ENCODE measurements around the gene NPIPB2. TPM values are rescaled to one million over a fixed set of nuclear protein-coding genes. Genes with fewer than 3 reads are reported as not detected.
"Not testable (repeated sequence)": the region's sequence is repeated elsewhere in the genome, so short reads cannot be mapped to it uniquely, and the experiment has no call there.

The NPIPB2 gene
- total RNA-seq, 4 donors from 2014 or later = 4.1 to 12.9 (median 5.2) TPM

DNA sequence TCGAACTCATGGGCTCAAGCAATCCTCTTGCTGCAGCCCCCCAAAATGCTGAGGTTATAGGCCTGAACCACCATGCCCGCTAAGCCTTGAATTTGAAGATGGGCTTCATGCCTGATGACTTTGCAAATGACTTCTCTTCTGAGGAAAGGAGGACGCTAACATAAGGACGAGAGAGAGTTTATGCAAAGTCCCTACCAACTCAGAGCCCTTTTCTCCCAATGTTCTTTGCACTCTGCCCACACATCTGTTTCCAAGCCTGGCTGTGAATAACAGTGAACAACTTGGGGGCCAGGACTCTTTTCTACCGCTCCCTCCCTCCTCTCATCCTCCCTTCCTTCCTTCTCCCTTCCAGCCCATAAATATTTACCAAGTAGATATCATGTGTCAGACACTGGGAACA lies 8.5 kb upstream of the NPIPB2 start:
- TF ChIP-seq, protein P1, sequence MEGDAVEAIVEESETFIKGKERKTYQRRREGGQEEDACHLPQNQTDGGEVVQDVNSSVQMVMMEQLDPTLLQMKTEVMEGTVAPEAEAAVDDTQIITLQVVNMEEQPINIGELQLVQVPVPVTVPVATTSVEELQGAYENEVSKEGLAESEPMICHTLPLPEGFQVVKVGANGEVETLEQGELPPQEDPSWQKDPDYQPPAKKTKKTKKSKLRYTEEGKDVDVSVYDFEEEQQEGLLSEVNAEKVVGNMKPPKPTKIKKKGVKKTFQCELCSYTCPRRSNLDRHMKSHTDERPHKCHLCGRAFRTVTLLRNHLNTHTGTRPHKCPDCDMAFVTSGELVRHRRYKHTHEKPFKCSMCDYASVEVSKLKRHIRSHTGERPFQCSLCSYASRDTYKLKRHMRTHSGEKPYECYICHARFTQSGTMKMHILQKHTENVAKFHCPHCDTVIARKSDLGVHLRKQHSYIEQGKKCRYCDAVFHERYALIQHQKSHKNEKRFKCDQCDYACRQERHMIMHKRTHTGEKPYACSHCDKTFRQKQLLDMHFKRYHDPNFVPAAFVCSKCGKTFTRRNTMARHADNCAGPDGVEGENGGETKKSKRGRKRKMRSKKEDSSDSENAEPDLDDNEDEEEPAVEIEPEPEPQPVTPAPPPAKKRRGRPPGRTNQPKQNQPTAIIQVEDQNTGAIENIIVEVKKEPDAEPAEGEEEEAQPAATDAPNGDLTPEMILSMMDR (IDR thresholded peaks at IDR 0.05) = no peak
- no peak for TF ChIP-seq POLR2A (IDR thresholded peaks at IDR 0.05)
- H3K4me3 ChIP-seq (ENCODE audit: low read depth, poor library complexity, severe bottlenecking) = no peak overlapping the region
- peak in 1 of 2 donors; percentile 61 for DNase-seq (ENCODE audit: low spot score in 2 of 2)
- intact Hi-C loops (cut with DNase I; ENCODE audit: low total_unique reads) = no loop called here
- WGBS, 2 donors = 83 to 84% methylated on average over 5 of the region's 5 CpGs

- intact Hi-C loops (cut with DNase I; ENCODE audit: low total_unique reads) = no loop called here
- no peak for TF ChIP-seq POLR2A (IDR thresholded peaks at IDR 0.05)
- TF ChIP-seq, protein P1 (IDR thresholded peaks at IDR 0.05) = no peak
Observed at GRCh38 chr16:11949527-11949926, 7.7 kb upstream of the NPIPB2 start.

DNA sequence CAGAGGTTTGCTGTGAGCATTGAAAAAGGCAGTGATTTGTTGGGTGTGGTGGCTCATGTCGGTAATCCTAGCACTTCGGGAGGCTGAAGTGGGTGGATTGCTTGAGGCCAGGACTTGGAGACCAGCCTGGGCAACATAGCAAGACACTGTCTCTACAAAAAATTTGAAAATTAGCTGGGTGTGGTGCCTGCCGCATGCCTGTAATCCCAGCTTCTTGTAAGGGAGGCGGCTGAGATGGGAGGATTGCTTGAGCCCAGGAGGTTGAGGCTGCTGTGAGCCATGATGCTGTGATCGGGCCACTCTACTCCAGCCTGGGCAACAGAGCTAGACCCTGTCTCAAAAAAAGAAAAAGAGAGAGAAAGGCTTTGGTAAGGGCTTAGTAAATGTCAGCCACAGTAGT lies 7.0 kb upstream of the NPIPB2 start:
- H3K4me3 ChIP-seq (ENCODE audit: low read depth, poor library complexity, severe bottlenecking) = no peak overlapping the region
- WGBS, 2 donors = 43 to 62% methylated on average over 5 of the region's 5 CpGs
- intact Hi-C loops (cut with DNase I; ENCODE audit: low total_unique reads) = no loop called here
- TF ChIP-seq POLR2A (IDR thresholded peaks at IDR 0.05) = no peak
- TF ChIP-seq, protein P1 (IDR thresholded peaks at IDR 0.05) = no peak
- DNase-seq (ENCODE audit: low spot score in 2 of 2) = peak in 1 of 2 donors; percentile 23

More at GRCh38 chr16:11949527-11949926, 7.7 kb upstream of the NPIPB2 start:
- H3K4me3 ChIP-seq (ENCODE audit: low read depth, poor library complexity, severe bottlenecking) = no peak overlapping the region
- 5 to 20% methylated on average over 4 of the region's 4 CpGs for WGBS, 2 donors
- peak; percentile 21 to 28 for DNase-seq (ENCODE audit: low spot score in 2 of 2)

DNA sequence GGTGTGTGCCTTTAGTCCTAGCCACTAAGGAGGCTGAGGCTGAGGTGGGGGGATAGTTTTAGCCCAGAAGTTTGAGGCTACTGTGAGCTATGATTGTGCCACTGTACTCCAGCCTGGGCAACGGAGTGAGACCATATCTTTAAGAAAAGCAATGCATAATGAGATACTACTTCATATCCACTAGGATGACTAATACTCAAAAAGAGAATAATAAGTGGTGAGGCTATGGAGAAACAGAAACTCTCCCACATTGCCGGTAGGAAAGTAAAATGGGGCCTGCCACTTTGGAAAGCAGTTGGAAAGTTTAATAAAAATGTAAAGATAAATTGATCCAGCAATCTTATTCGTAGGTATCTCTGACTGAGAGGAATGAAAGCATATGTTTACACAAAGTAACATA lies 4.6 kb upstream of the NPIPB2 start:
- DNase-seq (ENCODE audit: low spot score in 2 of 2) = no peak
- no peak for TF ChIP-seq POLR2A (IDR thresholded peaks at IDR 0.05)
- TF ChIP-seq, protein P1 (IDR thresholded peaks at IDR 0.05) = no peak
- intact Hi-C loops (cut with DNase I; ENCODE audit: low total_unique reads) = no loop called here
- 76 to 86% methylated on average over 3 of the region's 3 CpGs for WGBS, 2 donors
- H3K4me3 ChIP-seq (ENCODE audit: low read depth, poor library complexity, severe bottlenecking) = no peak overlapping the region

GRCh38 chr16:11927350-11927749 lies 14.5 kb downstream of the NPIPB2 start:
- intact Hi-C loops (cut with DNase I; ENCODE audit: low total_unique reads); H3K4me3 ChIP-seq (ENCODE audit: low read depth, poor library complexity, severe bottlenecking): not testable (repeated sequence)
- WGBS, 2 donors = 81% methylated on average over 11 to 13 of the region's 13 CpGs
- peak in 1 of 2 donors; percentile 58 for DNase-seq (ENCODE audit: low spot score in 2 of 2)

GRCh38 chr16:11924046-11924445 lies 17.8 kb downstream of the NPIPB2 start:
- H3K4me3 ChIP-seq (ENCODE audit: low read depth, poor library complexity, severe bottlenecking); intact Hi-C loops (cut with DNase I; ENCODE audit: low total_unique reads): not testable (repeated sequence)
- peak in 1 of 2 donors; percentile 59 for DNase-seq (ENCODE audit: low spot score in 2 of 2)
- WGBS, 2 donors = 82 to 85% methylated on average over 10 of the region's 10 CpGs

DNA sequence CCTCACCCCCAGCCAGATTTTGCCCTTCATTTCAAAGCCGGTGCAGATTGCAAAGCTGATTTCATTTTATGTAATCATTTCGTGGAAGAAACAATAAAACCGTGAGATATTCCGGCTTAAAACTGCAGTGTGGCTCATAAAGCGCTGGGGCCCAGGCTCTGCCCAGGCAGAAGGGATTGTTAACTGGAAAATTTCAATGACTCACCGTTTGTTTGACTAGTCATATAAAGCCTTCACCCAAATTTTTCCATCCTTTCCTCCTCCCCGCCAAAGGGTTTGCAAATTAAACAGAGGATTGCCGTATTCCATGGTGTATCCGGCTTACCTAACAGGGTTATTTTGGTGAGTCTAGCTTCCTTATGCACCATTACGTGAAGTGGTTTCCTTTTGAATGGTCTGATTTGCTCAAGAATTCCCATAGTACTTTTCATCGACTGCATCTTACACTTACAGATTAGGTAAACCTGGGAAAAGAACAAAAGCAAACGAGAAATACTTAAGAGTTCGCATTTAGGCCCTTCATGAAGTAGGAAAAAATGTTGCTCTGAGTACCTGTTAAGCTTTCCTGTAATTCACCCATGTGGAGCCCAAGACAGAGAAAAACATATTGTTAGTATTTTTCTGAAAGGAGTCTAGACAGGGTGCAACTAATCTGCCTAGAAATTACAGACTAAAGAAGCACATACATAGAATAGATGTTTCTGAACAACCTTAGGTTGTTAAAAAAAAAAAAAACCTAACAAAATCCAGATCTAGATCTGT lies 25.1 kb downstream of the NPIPB2 start:
- TF ChIP-seq, protein P1 (IDR thresholded peaks at IDR 0.05) = no peak
- no peak for TF ChIP-seq POLR2A (IDR thresholded peaks at IDR 0.05)
- H3K4me3 ChIP-seq (ENCODE audit: low read depth, poor library complexity, severe bottlenecking) = no peak overlapping the region
- intact Hi-C loops (cut with DNase I; ENCODE audit: low total_unique reads) = loop anchor here (5.0 kb wide), 1 partner anchor 801 kb away; no protein-coding TSS in a partner anchor
- WGBS, 2 donors = 35 to 44% methylated on average over 13 of the region's 13 CpGs
- no peak for DNase-seq (ENCODE audit: low spot score in 2 of 2)
